ENCODE results near the gene ZGPAT. TPM values are rescaled to one million over a fixed set of nuclear protein-coding genes. Genes with fewer than 3 reads are reported as not detected.

ZGPAT gene
- total RNA-seq, 1 experiment from 2014 or later: 27.2 TPM

GRCh38 chr20:63785691-63786131 lies 77.9 kb downstream of the ZGPAT start:
- H2AFZ ChIP-seq: no peak overlapping the region
- no peaks in the 10 kb centered on the region for H3K27me3 ChIP-seq (ENCODE audit: insufficient read depth, low read depth)
- H3K27ac ChIP-seq: no peak overlapping the region
- CTCF ChIA-PET: interaction anchor here (0.7 to 0.8 kb wide), 2 partner anchors 80 to 502 kb away, joined by 3 read pairs; partner anchors contain the start of gene TPD52L2
- intact Hi-C loops (cut with micrococcal nuclease; ENCODE audit: unreplicated experiment): loop anchor here (1.0 kb wide), 1 partner anchor 79 kb away; no protein-coding TSS in a partner anchor
- H3K4me2 ChIP-seq: no peak overlapping the region
- TF ChIP-seq EZH2 (IDR thresholded peaks at IDR 0.05; ENCODE audit: low read depth): no peak
- TF ChIP-seq, protein P1, sequence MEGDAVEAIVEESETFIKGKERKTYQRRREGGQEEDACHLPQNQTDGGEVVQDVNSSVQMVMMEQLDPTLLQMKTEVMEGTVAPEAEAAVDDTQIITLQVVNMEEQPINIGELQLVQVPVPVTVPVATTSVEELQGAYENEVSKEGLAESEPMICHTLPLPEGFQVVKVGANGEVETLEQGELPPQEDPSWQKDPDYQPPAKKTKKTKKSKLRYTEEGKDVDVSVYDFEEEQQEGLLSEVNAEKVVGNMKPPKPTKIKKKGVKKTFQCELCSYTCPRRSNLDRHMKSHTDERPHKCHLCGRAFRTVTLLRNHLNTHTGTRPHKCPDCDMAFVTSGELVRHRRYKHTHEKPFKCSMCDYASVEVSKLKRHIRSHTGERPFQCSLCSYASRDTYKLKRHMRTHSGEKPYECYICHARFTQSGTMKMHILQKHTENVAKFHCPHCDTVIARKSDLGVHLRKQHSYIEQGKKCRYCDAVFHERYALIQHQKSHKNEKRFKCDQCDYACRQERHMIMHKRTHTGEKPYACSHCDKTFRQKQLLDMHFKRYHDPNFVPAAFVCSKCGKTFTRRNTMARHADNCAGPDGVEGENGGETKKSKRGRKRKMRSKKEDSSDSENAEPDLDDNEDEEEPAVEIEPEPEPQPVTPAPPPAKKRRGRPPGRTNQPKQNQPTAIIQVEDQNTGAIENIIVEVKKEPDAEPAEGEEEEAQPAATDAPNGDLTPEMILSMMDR (conservative IDR thresholded peaks at IDR 0.05): no peak
- no peaks in the 10 kb centered on the region for H3K79me2 ChIP-seq (ENCODE audit: low read depth)
- POLR2A ChIA-PET (ENCODE audit: unreplicated experiment): interaction anchor here (0.8 kb wide), 1 partner anchor 10 kb away, joined by 3 read pairs; no protein-coding TSS in a partner anchor
- H3K36me3 ChIP-seq (ENCODE audit: low read depth): no peaks in the 10 kb centered on the region
- H3F3A ChIP-seq (ENCODE audit: insufficient read depth, low read depth): no peaks in the 10 kb centered on the region
- DNase-seq: no peak
- H3K9me2 ChIP-seq (ENCODE audit: insufficient read depth): no peaks in the 10 kb centered on the region
- no TSS peak for BruUV-seq (replicated peaks)
- no peaks in the 10 kb centered on the region for H4K20me1 ChIP-seq (ENCODE audit: insufficient read depth)
- no peak overlapping the region for H3K4me3 ChIP-seq
- H3K4me1 ChIP-seq (replicated peaks; ENCODE audit: insufficient read depth): no peaks in the 10 kb centered on the region
- no peaks in the 10 kb centered on the region for H3K9me3 ChIP-seq (ENCODE audit: insufficient read depth, low read depth)

Other genes starting within 250 kb of the ZGPAT start
- 0.30 TPM in 1 of 2 replicates, not detected in the other for gene KCNQ2, start 235.4 kb upstream of the ZGPAT start, total RNA-seq (2021)
- 75.2 and 90.2 TPM in 2 replicates for gene EEF1A2, start 209.0 kb upstream of the ZGPAT start, total RNA-seq (2021)
- gene PPDPF, start 187.3 kb upstream of the ZGPAT start, total RNA-seq (2021): 243 and 253 TPM in 2 replicates
- 12.9 and 13.3 TPM in 2 replicates for gene PTK6, start 170.7 kb upstream of the ZGPAT start, total RNA-seq (2021)
- gene SRMS, start 160.3 kb upstream of the ZGPAT start, total RNA-seq (2021): 1.2 TPM in 2 replicates
- 7.7 and 10.6 TPM in 2 replicates for gene FNDC11, start 153.9 kb upstream of the ZGPAT start, total RNA-seq (2021)
- gene HELZ2, start 133.8 kb upstream of the ZGPAT start, total RNA-seq (2021): 33.7 and 52.6 TPM in 2 replicates
- 18.9 and 19.3 TPM in 2 replicates for gene GMEB2, start 80.9 kb upstream of the ZGPAT start, total RNA-seq (2021)
- 24.3 and 24.4 TPM in 2 replicates for gene STMN3, start 54.6 kb upstream of the ZGPAT start, total RNA-seq (2021)
- gene RTEL1, start 49.7 kb upstream of the ZGPAT start, total RNA-seq (2021): 36.0 and 37.4 TPM in 2 replicates
- not detected in 2 replicates for gene TNFRSF6B, start 11.4 kb upstream of the ZGPAT start, total RNA-seq (2021)
- gene ARFRP1, start 63 bp upstream of the ZGPAT start, total RNA-seq (2021): 59.1 and 71.1 TPM in 2 replicates
- gene LIME1, start 28.6 kb downstream of the ZGPAT start, total RNA-seq (2021): 18.7 and 24.8 TPM in 2 replicates
- gene SLC2A4RG, start 31.7 kb downstream of the ZGPAT start, total RNA-seq (2021): 167 and 233 TPM in 2 replicates
- gene ZBTB46, start 123.2 kb downstream of the ZGPAT start, total RNA-seq (2021): 3.6 and 4.9 TPM in 2 replicates
- gene ABHD16B, start 153.5 kb downstream of the ZGPAT start, total RNA-seq (2021): not detected in 2 replicates
- 149 and 158 TPM in 2 replicates for gene TPD52L2, start 157.2 kb downstream of the ZGPAT start, total RNA-seq (2021)
- 47.0 and 48.1 TPM in 2 replicates for gene DNAJC5, start 187.1 kb downstream of the ZGPAT start, total RNA-seq (2021)
- 51.7 and 55.1 TPM in 2 replicates for gene UCKL1, start 248.4 kb downstream of the ZGPAT start, total RNA-seq (2021)